AG04449 (cell line): ENCODE measurements around the gene ZC3H6.
"Not testable (repeated sequence)": the region's sequence is repeated elsewhere in the genome, so short reads cannot be mapped to it uniquely, and the experiment has no call there.

Source experiments
- CTCF ChIA-PET: fragments of 350-600 bp; formaldehyde crosslinking; extraction: SDS; loops from one replicate; lab custom pipeline; 2021; ENCODE audit warnings: antibody characterized with exemption; lab: Yijun Ruan, JAX
- POLR2A ChIA-PET: fragments of 400-600, 350-600 bp; formaldehyde crosslinking; extraction: SDS; loops from one replicate; lab custom pipeline; 2020; ENCODE audit warnings: antibody characterized with exemption, inconsistent platforms; lab: Yijun Ruan, JAX
- DNase-seq: peaks from one replicate; pipeline ENCODE4 v3.0.0-alpha.2; 2010; ENCODE audit warnings: low read depth, low spot score
- H3K4me3 ChIP-seq: 2 replicates; pipeline ENCODE4 v1.5.1; 2011; ENCODE audit warnings: low read depth, mild to moderate bottlenecking, control low read depth, low read length
- TF ChIP-seq, protein P1 (sequence below): IDR thresholded peaks from one replicate; pipeline ENCODE4 v1.5.1; 2011; ENCODE audit warnings: mild to moderate bottlenecking, moderate library complexity, low read length, control low read depth, inconsistent platforms; ENCODE audit not compliant: insufficient read depth; ENCODE audit errors: missing control alignments

Gene ZC3H6

GRCh38 chr2:112345030-112346027 is 69.9 kb downstream of the ZC3H6 start:
- TF ChIP-seq, protein P1, sequence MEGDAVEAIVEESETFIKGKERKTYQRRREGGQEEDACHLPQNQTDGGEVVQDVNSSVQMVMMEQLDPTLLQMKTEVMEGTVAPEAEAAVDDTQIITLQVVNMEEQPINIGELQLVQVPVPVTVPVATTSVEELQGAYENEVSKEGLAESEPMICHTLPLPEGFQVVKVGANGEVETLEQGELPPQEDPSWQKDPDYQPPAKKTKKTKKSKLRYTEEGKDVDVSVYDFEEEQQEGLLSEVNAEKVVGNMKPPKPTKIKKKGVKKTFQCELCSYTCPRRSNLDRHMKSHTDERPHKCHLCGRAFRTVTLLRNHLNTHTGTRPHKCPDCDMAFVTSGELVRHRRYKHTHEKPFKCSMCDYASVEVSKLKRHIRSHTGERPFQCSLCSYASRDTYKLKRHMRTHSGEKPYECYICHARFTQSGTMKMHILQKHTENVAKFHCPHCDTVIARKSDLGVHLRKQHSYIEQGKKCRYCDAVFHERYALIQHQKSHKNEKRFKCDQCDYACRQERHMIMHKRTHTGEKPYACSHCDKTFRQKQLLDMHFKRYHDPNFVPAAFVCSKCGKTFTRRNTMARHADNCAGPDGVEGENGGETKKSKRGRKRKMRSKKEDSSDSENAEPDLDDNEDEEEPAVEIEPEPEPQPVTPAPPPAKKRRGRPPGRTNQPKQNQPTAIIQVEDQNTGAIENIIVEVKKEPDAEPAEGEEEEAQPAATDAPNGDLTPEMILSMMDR, result no peak
- ChIA-PET POLR2A (no interaction called here), CTCF (no interaction called here)
- no peak for DNase-seq
- no peak overlapping the region for H3K4me3 ChIP-seq

GRCh38 chr2:112352292-112352691 is 76.9 kb downstream of the ZC3H6 start:
- DNase-seq, CTCF ChIA-PET, H3K4me3 ChIP-seq, POLR2A ChIA-PET: not testable (repeated sequence)

- CTCF ChIA-PET, H3K4me3 ChIP-seq, DNase-seq, POLR2A ChIA-PET: not testable (repeated sequence)
Observed at GRCh38 chr2:112352809-112353603, 77.6 kb downstream of the ZC3H6 start.

DNA sequence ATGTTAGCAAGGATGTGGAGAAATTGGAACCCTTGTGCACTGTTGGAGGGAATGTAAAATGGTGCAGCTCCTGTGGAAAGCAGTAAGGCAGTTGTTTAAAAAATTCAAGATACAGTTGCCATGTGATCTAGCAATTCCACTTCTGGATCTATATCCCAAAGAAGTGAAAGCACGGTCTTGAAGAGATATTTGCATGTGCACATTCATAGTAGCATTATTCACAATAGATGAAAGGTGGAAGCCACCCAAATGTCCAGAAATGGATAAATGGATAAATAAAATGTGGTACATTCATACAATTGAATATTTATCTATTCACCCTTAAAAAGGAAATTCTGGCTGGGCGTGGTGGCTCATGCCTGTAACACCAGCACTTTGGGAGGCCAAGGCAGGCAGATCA is 78.9 kb downstream of the ZC3H6 start:
- CTCF ChIA-PET, result not testable (repeated sequence)

GRCh38 chr2:112360055-112360454 is 84.7 kb downstream of the ZC3H6 start:
- H3K4me3 ChIP-seq, DNase-seq, POLR2A ChIA-PET, CTCF ChIA-PET: not testable (repeated sequence)

More for the DNA sequence above, 78.9 kb downstream of the ZC3H6 start:
- H3K4me3 ChIP-seq, DNase-seq, POLR2A ChIA-PET: not testable (repeated sequence)
